ENCODE data around the gene APC. TPM values are rescaled to one million over a fixed set of nuclear protein-coding genes. Genes with fewer than 3 reads are reported as not detected.
A peak's percentile ranks its signal among the peaks of the same experiment; 100 is the strongest.

APC gene
- total and polyA plus RNA-seq, 12 donors = 3.1 to 47.6 (median 36.6) TPM

DNA sequence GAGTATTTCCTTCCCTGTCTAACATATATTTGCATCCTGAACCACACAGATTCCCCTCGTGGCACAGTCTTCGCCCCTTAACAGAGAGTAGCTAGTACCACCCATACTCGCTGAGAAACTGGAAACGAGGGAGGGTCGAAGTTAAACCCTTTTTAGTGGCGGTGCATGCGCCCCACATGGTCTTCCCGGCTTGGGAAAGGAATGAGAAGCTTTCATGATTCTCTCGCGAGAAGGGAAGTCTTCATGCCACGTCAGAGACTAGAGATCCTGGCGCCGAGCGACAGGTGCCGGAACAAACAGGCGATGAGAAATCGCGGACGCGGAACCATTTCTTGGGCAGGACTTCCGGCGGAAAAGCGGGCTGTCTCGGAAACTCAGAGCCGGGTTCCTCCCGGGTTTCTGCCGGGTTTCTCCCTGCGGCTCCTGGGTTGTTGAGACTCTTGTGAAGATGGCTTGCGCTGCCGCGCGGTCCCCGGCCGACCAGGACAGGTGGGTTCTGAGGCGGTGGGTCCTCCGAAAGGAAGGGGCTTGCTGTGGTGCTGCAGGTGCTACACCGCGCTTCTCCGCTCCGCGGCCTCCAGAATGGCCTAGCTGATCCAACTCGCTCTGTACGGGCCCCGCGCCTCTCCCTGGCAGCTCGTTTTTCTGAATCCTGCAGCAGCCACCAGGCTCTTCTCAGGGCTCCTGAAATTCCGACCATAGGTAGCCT, 123.4 kb downstream of the APC start, which contains the start of gene SRP19:
Gene SRP19 (plus strand): TSS at position 359 of the 709 bp plus-strand sequence. CDS start 90 bp downstream, at position 449.
- DNase-seq (peak; percentile 92 to 96), ATAC-seq (peak; percentile 96 to 98 (median 98))
- Histone ChIP-seq H3K4me1 (peaks cover 12 to 35% (median 30%) of the 10 kb centered on the region in 9 donors), H3K27me3 (no peaks in the 10 kb centered on the region), H3K9me3 (no peaks in the 10 kb centered on the region), H3K27ac (peak within 1 kb of the TSS; percentile 24 to 92 (median 83)), H3K36me3 (peaks cover 0 to 37% (median 19%) of the 10 kb centered on the region in 9 donors), H3K4me3 (peak within 1 kb of the TSS; percentile 79 to 98 (median 92))
- TF ChIP-seq CTCF (IDR thresholded peaks at IDR 0.05) = no peak
- intact Hi-C loops (cut with DNase I) = loop anchor here in 6 of 10 donors (2.0 to 5.0 kb wide), 2 partner anchors 61 to 62 kb away; partner anchors contain the start of gene REEP5 (in 6 of the 6)
- WGBS, 2 donors = 1% methylated on average over 46 to 47 of the region's 47 CpGs

- ATAC-seq (peak in 1 of 8 donors; percentile 4), DNase-seq (no peak)
- 0% methylated on average over 8 of the region's 8 CpGs for WGBS, 2 donors
- Histone ChIP-seq H3K9me3 (no peaks in the 10 kb centered on the region), H3K27ac (peak overlapping the region in 9 of 10 donors; percentile 68 to 92 (median 84)), H3K36me3 (peaks cover 0 to 42% (median 25%) of the 10 kb centered on the region in 9 donors), H3K4me1 (peaks cover 12 to 35% (median 30%) of the 10 kb centered on the region in 9 donors), H3K4me3 (peak overlapping the region; percentile 79 to 98 (median 92)), H3K27me3 (no peaks in the 10 kb centered on the region)
- no peak for TF ChIP-seq CTCF (IDR thresholded peaks at IDR 0.05)
- intact Hi-C loops (cut with DNase I) = loop anchor here in 6 of 10 donors (2.0 to 5.0 kb wide), 2 partner anchors 61 kb away; partner anchors contain the start of gene REEP5 (in 6 of the 6)
Measured at GRCh38 chr5:112861638-112861985, 123.9 kb downstream of the APC start.

DNA sequence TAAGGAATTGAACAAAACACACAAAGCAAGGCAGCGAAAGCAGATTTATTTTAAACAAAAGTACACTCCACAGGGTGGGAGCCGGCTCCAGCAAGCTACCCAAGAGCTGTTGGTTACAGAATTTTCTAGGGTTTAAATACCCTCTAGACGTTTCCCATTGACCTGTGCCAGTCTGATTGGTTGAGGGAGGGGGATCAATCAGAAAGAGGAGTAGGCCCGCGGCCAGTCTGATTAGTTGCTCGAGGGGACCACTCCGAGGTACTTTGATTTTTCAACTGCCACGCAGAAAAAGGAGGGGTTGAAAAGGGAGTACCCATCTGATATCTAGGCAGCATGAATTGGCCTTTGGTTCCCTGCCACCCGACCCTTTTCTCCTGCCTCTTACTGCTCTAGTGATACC, 124.4 kb downstream of the APC start:
- Histone ChIP-seq H3K36me3 (peaks cover 0 to 47% (median 26%) of the 10 kb centered on the region in 9 donors), H3K4me3 (peak overlapping the region; percentile 79 to 98 (median 92)), H3K9me3 (no peaks in the 10 kb centered on the region), H3K4me1 (peaks cover 12 to 35% (median 30%) of the 10 kb centered on the region in 9 donors), H3K27ac (peak overlapping the region in 5 of 10 donors; percentile 76 to 92 (median 82)), H3K27me3 (no peaks in the 10 kb centered on the region)
- DNase-seq (no peak), ATAC-seq (no peak)
- intact Hi-C loops (cut with DNase I) = loop anchor here in 5 of 10 donors (5.0 kb wide), 1 partner anchor 60 kb away; the partner anchor contains the start of gene REEP5 (in 5 of the 5)
- TF ChIP-seq CTCF (IDR thresholded peaks at IDR 0.05) = no peak
- WGBS, 2 donors = 50 to 55% methylated on average over 9 of the region's 9 CpGs

- Histone ChIP-seq H3K36me3 (peaks cover 0 to 61% (median 40%) of the 10 kb centered on the region in 9 donors), H3K27me3 (no peaks in the 10 kb centered on the region), H3K9me3 (no peaks in the 10 kb centered on the region), H3K4me3 (no peak overlapping the region), H3K27ac (no peak overlapping the region), H3K4me1 (peaks cover 12 to 35% (median 30%) of the 10 kb centered on the region in 9 donors)
- TF ChIP-seq CTCF (IDR thresholded peaks at IDR 0.05) = no peak
- DNase-seq (peak in 1 of 2 donors; percentile 23), ATAC-seq (peak in 2 of 8 donors; percentile 18 to 57)
- intact Hi-C loops (cut with DNase I) = loop anchor here in 5 of 10 donors (5.0 kb wide), 1 partner anchor 59 kb away; the partner anchor contains the start of gene REEP5 (in 5 of the 5)
- WGBS, 2 donors = 59 to 66% methylated on average over 4 of the region's 4 CpGs
Measured at GRCh38 chr5:112863549-112863948, 125.9 kb downstream of the APC start.

Data from heart right ventricle (tissue), 16 donors.